ENCODE measurements around the gene KCNQ1.

Gene KCNQ1

DNA sequence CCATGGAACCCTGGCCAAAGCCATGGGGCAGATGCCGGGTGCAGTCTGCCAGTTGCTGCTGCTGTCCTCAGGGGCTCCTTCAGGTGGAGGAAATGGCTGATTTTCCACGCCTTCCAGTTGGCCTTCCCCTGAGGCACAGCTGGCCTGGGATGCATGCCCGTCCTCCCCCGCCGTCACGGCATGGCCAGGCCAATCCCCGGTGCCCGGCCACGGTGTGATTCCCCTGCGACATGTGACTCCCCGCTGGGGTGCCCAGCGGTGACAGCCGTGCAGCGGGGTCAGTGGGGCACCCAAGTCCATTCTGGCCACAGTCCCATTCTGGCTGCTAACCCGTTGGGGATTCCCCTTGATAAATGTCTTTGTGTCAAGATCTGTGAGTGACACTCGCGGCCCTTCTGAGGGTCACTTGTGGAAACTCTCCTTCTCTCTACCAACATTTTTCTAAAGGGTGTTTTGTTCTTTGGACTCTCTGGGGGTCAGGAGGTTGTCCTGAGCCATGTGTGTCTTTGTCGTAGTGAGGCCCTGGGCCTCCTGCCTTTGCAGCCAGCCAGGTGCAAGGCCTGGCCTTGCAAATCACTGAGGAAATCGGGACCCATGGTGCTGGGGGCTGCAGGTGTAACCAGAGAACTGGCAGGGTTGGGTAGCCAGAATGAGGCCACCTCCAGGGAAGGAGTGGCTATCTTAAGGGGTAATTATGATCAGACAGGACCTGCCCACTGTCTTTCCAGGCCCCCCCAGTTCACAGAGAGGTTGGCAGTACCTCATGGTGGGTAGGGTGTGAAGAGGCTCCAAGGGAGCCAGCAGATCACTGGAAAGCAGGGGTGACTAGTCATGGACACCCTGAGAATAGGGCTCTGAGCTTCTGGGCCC lies 217.9 kb downstream of the KCNQ1 start:
- Histone ChIP-seq H3K27ac (ENCODE audit: insufficient read depth in 1 of 2, low read depth in 1 of 2, low read length in 2 of 2, poor library complexity in 1 of 2, severe bottlenecking in 2 of 2) (no peak overlapping the region), H3K4me1 (ENCODE audit: control extremely low read depth in 1 of 4, control insufficient read depth in 4 of 4, insufficient read depth in 4 of 4, low read length in 3 of 4) (no peaks in the 10 kb centered on the region), H3K27me3 (replicated peaks in 2 of 5; ENCODE audit: control insufficient read depth in 4 of 5, insufficient read depth in 5 of 5, low read length in 4 of 5) (no peaks in the 10 kb centered on the region), H3K9me3 (ENCODE audit: control extremely low read depth in 1 of 5, control insufficient read depth in 4 of 5, insufficient read depth in 2 of 5, low read depth in 1 of 5, low read length in 4 of 5) (peaks cover 0 to 38% (median 14%) of the 10 kb centered on the region in 5 experiments), H3K4me3 (ENCODE audit: control insufficient read depth in 1 of 7, extremely low read depth in 1 of 7, insufficient read depth in 4 of 7, low read depth in 2 of 7, low read length in 6 of 7) (no peak overlapping the region), H3K36me3 (ENCODE audit: control insufficient read depth in 4 of 4, insufficient read depth in 4 of 4, low read length in 3 of 4) (peaks cover 0 to 15% (median 7%) of the 10 kb centered on the region in 4 experiments)
- ChIA-PET CTCF (no interaction called here), POLR2A (no interaction called here)
- no peak for DNase-seq
- WGBS (ENCODE audit: insufficient coverage) = 93% methylated on average over 14 of the region's 19 CpGs

- H3K36me3 ChIP-seq (ENCODE audit: control insufficient read depth in 4 of 4, insufficient read depth in 4 of 4, low read length in 3 of 4) = peaks cover 0 to 16% (median 7%) of the 10 kb centered on the region in 4 experiments
- no peaks in the 10 kb centered on the region for H3K27me3 ChIP-seq (replicated peaks in 2 of 5; ENCODE audit: control insufficient read depth in 4 of 5, insufficient read depth in 5 of 5, low read length in 4 of 5)
- ChIA-PET CTCF (no interaction called here), POLR2A (no interaction called here)
- DNase-seq = no peak
- 100% methylated on average over 2 of the region's 2 CpGs for WGBS (ENCODE audit: insufficient coverage)
- H3K4me3 ChIP-seq (ENCODE audit: control insufficient read depth in 1 of 7, extremely low read depth in 1 of 7, insufficient read depth in 4 of 7, low read depth in 2 of 7, low read length in 6 of 7) = no peak overlapping the region
- H3K4me1 ChIP-seq (ENCODE audit: control extremely low read depth in 1 of 4, control insufficient read depth in 4 of 4, insufficient read depth in 4 of 4, low read length in 3 of 4) = peaks cover 0 to 6% (median 3%) of the 10 kb centered on the region in 4 experiments
- peaks cover 0 to 33% (median 14%) of the 10 kb centered on the region in 5 experiments for H3K9me3 ChIP-seq (ENCODE audit: control extremely low read depth in 1 of 5, control insufficient read depth in 4 of 5, insufficient read depth in 2 of 5, low read depth in 1 of 5, low read length in 4 of 5)
- no peak overlapping the region for H3K27ac ChIP-seq (ENCODE audit: insufficient read depth in 1 of 2, low read depth in 1 of 2, low read length in 2 of 2, poor library complexity in 1 of 2, severe bottlenecking in 2 of 2)
Observed at GRCh38 chr11:2663506-2663905, 218.7 kb downstream of the KCNQ1 start.

- no peak overlapping the region for H3K4me3 ChIP-seq (ENCODE audit: control insufficient read depth in 1 of 7, extremely low read depth in 1 of 7, insufficient read depth in 4 of 7, low read depth in 2 of 7, low read length in 6 of 7)
- no peak overlapping the region for H3K27ac ChIP-seq (ENCODE audit: insufficient read depth in 1 of 2, low read depth in 1 of 2, low read length in 2 of 2, poor library complexity in 1 of 2, severe bottlenecking in 2 of 2)
- peaks cover 0 to 16% (median 7%) of the 10 kb centered on the region in 4 experiments for H3K36me3 ChIP-seq (ENCODE audit: control insufficient read depth in 4 of 4, insufficient read depth in 4 of 4, low read length in 3 of 4)
- H3K4me1 ChIP-seq (ENCODE audit: control extremely low read depth in 1 of 4, control insufficient read depth in 4 of 4, insufficient read depth in 4 of 4, low read length in 3 of 4) = peaks cover 0 to 6% (median 3%) of the 10 kb centered on the region in 4 experiments
- CTCF ChIA-PET = no interaction called here
- peaks cover 0 to 30% (median 14%) of the 10 kb centered on the region in 5 experiments for H3K9me3 ChIP-seq (ENCODE audit: control extremely low read depth in 1 of 5, control insufficient read depth in 4 of 5, insufficient read depth in 2 of 5, low read depth in 1 of 5, low read length in 4 of 5)
- H3K27me3 ChIP-seq (replicated peaks in 2 of 5; ENCODE audit: control insufficient read depth in 4 of 5, insufficient read depth in 5 of 5, low read length in 4 of 5) = no peaks in the 10 kb centered on the region
- no peak for DNase-seq
- POLR2A ChIA-PET = no interaction called here
Observed at GRCh38 chr11:2663915-2664314, 219.1 kb downstream of the KCNQ1 start.

DNA sequence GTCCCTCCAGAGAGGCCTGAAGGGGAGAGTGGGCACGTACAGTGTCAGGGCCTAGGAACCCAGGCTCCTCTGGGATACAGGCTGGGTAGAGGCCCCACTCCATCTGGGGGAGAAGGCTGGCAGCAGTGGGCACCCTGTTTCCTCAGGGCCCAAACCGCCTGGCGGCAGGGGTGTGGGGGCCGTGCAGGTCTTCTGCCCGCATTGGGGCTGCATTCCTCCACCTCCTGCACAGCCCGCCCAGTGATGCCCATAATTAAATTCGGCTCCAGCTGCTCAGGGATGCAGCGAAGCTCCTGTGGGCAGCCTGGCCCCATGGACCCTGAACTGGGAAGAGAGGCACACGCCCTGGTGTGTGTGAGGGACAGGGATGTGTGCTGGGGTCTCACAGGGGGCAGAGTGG lies 219.6 kb downstream of the KCNQ1 start:
- H3K36me3 ChIP-seq (ENCODE audit: control insufficient read depth in 4 of 4, insufficient read depth in 4 of 4, low read length in 3 of 4) = peaks cover 0 to 16% (median 7%) of the 10 kb centered on the region in 4 experiments
- POLR2A ChIA-PET = no interaction called here
- no peak for DNase-seq
- H3K27ac ChIP-seq (ENCODE audit: insufficient read depth in 1 of 2, low read depth in 1 of 2, low read length in 2 of 2, poor library complexity in 1 of 2, severe bottlenecking in 2 of 2) = no peak overlapping the region
- WGBS (ENCODE audit: insufficient coverage) = 97% methylated on average over 4 of the region's 9 CpGs
- H3K27me3 ChIP-seq (replicated peaks in 2 of 5; ENCODE audit: control insufficient read depth in 4 of 5, insufficient read depth in 5 of 5, low read length in 4 of 5) = no peaks in the 10 kb centered on the region
- CTCF ChIA-PET = no interaction called here
- peaks cover 0 to 6% (median 3%) of the 10 kb centered on the region in 4 experiments for H3K4me1 ChIP-seq (ENCODE audit: control extremely low read depth in 1 of 4, control insufficient read depth in 4 of 4, insufficient read depth in 4 of 4, low read length in 3 of 4)
- H3K4me3 ChIP-seq (ENCODE audit: control insufficient read depth in 1 of 7, extremely low read depth in 1 of 7, insufficient read depth in 4 of 7, low read depth in 2 of 7, low read length in 6 of 7) = no peak overlapping the region
- peaks cover 0 to 26% (median 14%) of the 10 kb centered on the region in 5 experiments for H3K9me3 ChIP-seq (ENCODE audit: control extremely low read depth in 1 of 5, control insufficient read depth in 4 of 5, insufficient read depth in 2 of 5, low read depth in 1 of 5, low read length in 4 of 5)

- Histone ChIP-seq H3K9me3 (ENCODE audit: control extremely low read depth in 1 of 5, control insufficient read depth in 4 of 5, insufficient read depth in 2 of 5, low read depth in 1 of 5, low read length in 4 of 5) (peaks cover 0 to 20% (median 14%) of the 10 kb centered on the region in 5 experiments), H3K27me3 (replicated peaks in 2 of 5; ENCODE audit: control insufficient read depth in 4 of 5, insufficient read depth in 5 of 5, low read length in 4 of 5) (no peaks in the 10 kb centered on the region), H3K36me3 (ENCODE audit: control insufficient read depth in 4 of 4, insufficient read depth in 4 of 4, low read length in 3 of 4) (peaks cover 0 to 16% (median 7%) of the 10 kb centered on the region in 4 experiments), H3K4me3 (ENCODE audit: control insufficient read depth in 1 of 7, extremely low read depth in 1 of 7, insufficient read depth in 4 of 7, low read depth in 2 of 7, low read length in 6 of 7) (no peak overlapping the region), H3K4me1 (ENCODE audit: control extremely low read depth in 1 of 4, control insufficient read depth in 4 of 4, insufficient read depth in 4 of 4, low read length in 3 of 4) (peaks cover 0 to 6% (median 3%) of the 10 kb centered on the region in 4 experiments), H3K27ac (ENCODE audit: insufficient read depth in 1 of 2, low read depth in 1 of 2, low read length in 2 of 2, poor library complexity in 1 of 2, severe bottlenecking in 2 of 2) (no peak overlapping the region)
- no peak for DNase-seq
- POLR2A ChIA-PET = no interaction called here
- CTCF ChIA-PET = no interaction called here
- 98% methylated on average over 14 of the region's 14 CpGs for WGBS (ENCODE audit: insufficient coverage)
Observed at GRCh38 chr11:2664791-2665525, 220.2 kb downstream of the KCNQ1 start.

- POLR2A ChIA-PET = no interaction called here
- 98% methylated on average over 11 of the region's 11 CpGs for WGBS (ENCODE audit: insufficient coverage)
- H3K4me3 ChIP-seq (ENCODE audit: control insufficient read depth in 1 of 7, extremely low read depth in 1 of 7, insufficient read depth in 4 of 7, low read depth in 2 of 7, low read length in 6 of 7) = no peak overlapping the region
- H3K36me3 ChIP-seq (ENCODE audit: control insufficient read depth in 4 of 4, insufficient read depth in 4 of 4, low read length in 3 of 4) = peaks cover 0 to 16% (median 7%) of the 10 kb centered on the region in 4 experiments
- no peak overlapping the region for H3K27ac ChIP-seq (ENCODE audit: insufficient read depth in 1 of 2, low read depth in 1 of 2, low read length in 2 of 2, poor library complexity in 1 of 2, severe bottlenecking in 2 of 2)
- CTCF ChIA-PET = no interaction called here
- peaks cover 0 to 6% (median 3%) of the 10 kb centered on the region in 4 experiments for H3K4me1 ChIP-seq (ENCODE audit: control extremely low read depth in 1 of 4, control insufficient read depth in 4 of 4, insufficient read depth in 4 of 4, low read length in 3 of 4)
- no peaks in the 10 kb centered on the region for H3K27me3 ChIP-seq (replicated peaks in 2 of 5; ENCODE audit: control insufficient read depth in 4 of 5, insufficient read depth in 5 of 5, low read length in 4 of 5)
- DNase-seq = no peak
- H3K9me3 ChIP-seq (ENCODE audit: control extremely low read depth in 1 of 5, control insufficient read depth in 4 of 5, insufficient read depth in 2 of 5, low read depth in 1 of 5, low read length in 4 of 5) = peaks cover 0 to 13% (median 9%) of the 10 kb centered on the region in 5 experiments
Observed at GRCh38 chr11:2665526-2666400, 221.0 kb downstream of the KCNQ1 start.

All from common myeloid progenitor, CD34-positive (primary cell).